ENCODE measurements around the gene HECTD1.

DNA sequence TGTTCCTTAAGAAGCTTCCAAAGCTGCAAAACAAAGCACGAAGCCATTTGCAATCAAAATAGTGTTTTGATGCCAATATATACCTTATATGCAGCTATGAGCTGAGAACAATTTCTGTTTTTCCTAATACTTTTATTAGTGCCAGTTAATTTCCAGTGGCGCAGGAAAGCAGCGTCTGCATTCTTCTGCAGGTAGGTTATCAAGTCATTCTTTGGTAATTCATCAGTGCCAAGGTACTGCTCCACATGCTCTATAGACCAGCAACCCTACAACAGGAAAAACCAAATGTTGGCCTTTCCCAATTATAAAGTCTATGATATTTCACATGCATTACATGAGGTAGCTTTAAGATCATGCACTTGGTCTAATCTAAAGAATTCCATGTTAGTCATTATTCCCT, 93.8 kb downstream of the HECTD1 start:
- no peak for TF ChIP-seq CTCF (IDR thresholded peaks at IDR 0.05)
- TF ChIP-seq PBX3 (IDR thresholded peaks at IDR 0.05) = no peak
- TF ChIP-seq ZC3H11A (IDR thresholded peaks at IDR 0.05) = no peak
- TF ChIP-seq BHLHE40 (IDR thresholded peaks at IDR 0.05; ENCODE audit: low read depth, low read length) = no peak
- no peak for TF ChIP-seq KDM5A (IDR thresholded peaks at IDR 0.05)
- no peak for TF ChIP-seq POLR2A (IDR thresholded peaks at IDR 0.05; ENCODE audit: low read length)
- no peak for TF ChIP-seq MAZ (IDR thresholded peaks at IDR 0.05; ENCODE audit: borderline replicate concordance, low read depth, low read length)
